ENCODE results near the gene NEURL3. TPM values are rescaled to one million over a fixed set of nuclear protein-coding genes. Genes with fewer than 3 reads are reported as not detected.

The NEURL3 gene
- total and polyA plus RNA-seq, 2 of the 4 experiments (the other 2 are of a cell fraction): not detected

DNA sequence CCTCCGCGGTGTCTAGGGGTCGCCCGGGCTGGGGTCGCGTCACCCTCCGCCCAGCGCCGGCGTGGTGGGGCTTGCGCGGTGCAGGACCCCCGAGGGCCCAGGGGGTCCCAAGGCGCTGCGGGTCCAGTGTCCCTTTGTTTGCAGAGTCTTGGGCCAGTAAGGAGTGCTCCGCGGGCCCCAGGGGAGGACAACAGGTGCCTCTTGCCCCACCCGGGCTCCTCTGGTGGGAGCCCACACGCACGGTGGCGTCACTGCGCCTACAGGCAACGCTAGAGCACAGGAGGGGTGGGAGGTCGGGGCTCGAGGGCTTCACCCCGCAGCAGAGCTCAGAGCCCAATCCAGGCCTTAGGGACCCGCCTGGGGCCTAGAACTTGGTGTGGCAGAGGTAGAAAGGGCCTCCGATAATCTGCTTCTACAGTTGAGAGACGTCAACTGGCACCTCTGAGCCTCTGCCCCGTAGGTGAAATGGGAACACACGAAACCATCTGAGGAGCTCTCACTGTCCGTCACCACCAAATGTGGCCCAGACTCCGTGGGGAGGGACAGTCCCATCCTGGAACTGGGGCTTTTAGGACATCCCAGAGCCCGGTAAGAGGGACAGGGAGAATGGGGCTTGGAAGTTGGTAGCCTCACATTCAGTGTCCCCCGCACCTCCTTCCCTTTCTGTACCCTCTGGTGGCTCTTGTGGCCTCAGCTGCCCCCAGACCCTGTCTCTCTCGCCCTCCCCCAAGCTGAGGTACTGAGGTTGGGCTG lies 32.8 kb upstream of the NEURL3 start:
- peak overlapping the region; percentile 57; the same call in 1 of the 2 replicates for H3K23ac ChIP-seq (ENCODE audit: low read depth, low read length)
- no peak overlapping the region for H2BK120ac ChIP-seq (ENCODE audit: low read depth, low read length)
- H3K9ac ChIP-seq (ENCODE audit: low read depth, low read length): peak overlapping the region; percentile 12; the same call in 1 of the 2 replicates
- peak overlapping the region; percentile 29; the same call in 1 of the 2 replicates for H3K4ac ChIP-seq (ENCODE audit: low read depth, low read length)
- H3K4me3 ChIP-seq (ENCODE audit: insufficient read depth, low read depth, low read length): peak overlapping the region; percentile 84
- H3K27me3 ChIP-seq (ENCODE audit: control insufficient read depth, insufficient read depth, low read length): no peaks in the 10 kb centered on the region
- H4K8ac ChIP-seq (ENCODE audit: low read depth in 2 of 2, low read length in 2 of 2): no peak overlapping the region
- ATAC-seq (ENCODE audit: low read depth) (no peak), DNase-seq (no peak)
- POLR2A ChIA-PET (ENCODE audit: unreplicated experiment): no interaction called here
- H2BK15ac ChIP-seq (ENCODE audit: low read depth, low read length): no peak overlapping the region
- CTCF ChIA-PET: no interaction called here
- H3K9me1 ChIP-seq (ENCODE audit: insufficient read depth, low read length): peaks cover 15% of the 10 kb centered on the region
- no peak overlapping the region for H3K27ac ChIP-seq (ENCODE audit: insufficient read depth, low read length)
- H4K5ac ChIP-seq (ENCODE audit: low read depth, low read length): no peak overlapping the region
- H3K14ac ChIP-seq (replicated peaks; ENCODE audit: low read depth, low read length): peak overlapping the region; percentile 49; the same call in 1 of the 2 replicates
- no peaks in the 10 kb centered on the region for H3K9me3 ChIP-seq (ENCODE audit: control insufficient read depth, insufficient read depth, low read length)
- 29% methylated on average over 14 of the region's 36 CpGs; no CpG with 5 or more reads in 1 of the 2 experiments for WGBS, 2 experiments (ENCODE audit: extremely low coverage in 2 of 2, insufficient read length in 1 of 2)
- H2BK20ac ChIP-seq (ENCODE audit: low read depth, low read length): no peak overlapping the region
- H2AK9ac ChIP-seq (replicated peaks; ENCODE audit: low read depth, low read length, poor library complexity): peak overlapping the region; percentile 67
- peak overlapping the region; percentile 72; the same call in 1 of the 2 replicates for H2AK5ac ChIP-seq (ENCODE audit: low read depth, low read length)
- intact Hi-C loops (cut with micrococcal nuclease) (no loop called here), dilution Hi-C loops (cut with HindIII; ENCODE audit: low sequenced_read_pairs, unreplicated experiment) (no loop called here), in situ Hi-C loops (cut with MboI; ENCODE audit: low sequenced_read_pairs) (no loop called here)
- peaks cover 36% of the 10 kb centered on the region for H3K4me1 ChIP-seq (ENCODE audit: control insufficient read depth, insufficient read depth, low read length)
- H3K56ac ChIP-seq (ENCODE audit: extremely low read depth, insufficient read depth, low read length): no peak overlapping the region
- H3K18ac ChIP-seq (ENCODE audit: low read depth, low read length): no peak overlapping the region; the same call in 1 of the 2 replicates
- peak overlapping the region; percentile 91 for H2AFZ ChIP-seq (replicated peaks; ENCODE audit: low read length, poor library complexity)
- peak overlapping the region; percentile 88 for H3K4me2 ChIP-seq (ENCODE audit: low read depth, low read length)
- H3K36me3 ChIP-seq (ENCODE audit: control insufficient read depth, insufficient read depth, low read length): 0 out of 2 replicates have a peak, but pooled peaks cover 2% of the 10 kb centered on the region
- H2BK5ac ChIP-seq (ENCODE audit: low read depth, low read length, poor library complexity, severe bottlenecking): no peak overlapping the region
- peaks cover 7 to 45% of the 10 kb centered on the region in 2 experiments for H3K79me1 ChIP-seq (ENCODE audit: low read depth in 1 of 2, low read length in 2 of 2)
- peaks cover 38% of the 10 kb centered on the region for H4K20me1 ChIP-seq (ENCODE audit: insufficient read depth, low read length)
- no TSS peak for BruUV-seq (replicated peaks)
- H4K91ac ChIP-seq (ENCODE audit: insufficient read depth, low read depth, low read length): no peak overlapping the region
- TF ChIP-seq SMC3 (IDR thresholded peaks at IDR 0.05; ENCODE audit: low read depth, low read length): no peak
- TF ChIP-seq, protein P1, sequence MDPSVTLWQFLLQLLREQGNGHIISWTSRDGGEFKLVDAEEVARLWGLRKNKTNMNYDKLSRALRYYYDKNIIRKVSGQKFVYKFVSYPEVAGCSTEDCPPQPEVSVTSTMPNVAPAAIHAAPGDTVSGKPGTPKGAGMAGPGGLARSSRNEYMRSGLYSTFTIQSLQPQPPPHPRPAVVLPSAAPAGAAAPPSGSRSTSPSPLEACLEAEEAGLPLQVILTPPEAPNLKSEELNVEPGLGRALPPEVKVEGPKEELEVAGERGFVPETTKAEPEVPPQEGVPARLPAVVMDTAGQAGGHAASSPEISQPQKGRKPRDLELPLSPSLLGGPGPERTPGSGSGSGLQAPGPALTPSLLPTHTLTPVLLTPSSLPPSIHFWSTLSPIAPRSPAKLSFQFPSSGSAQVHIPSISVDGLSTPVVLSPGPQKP (IDR thresholded peaks at IDR 0.05; ENCODE audit: borderline replicate concordance, low read depth, low read length): no peak
- TF ChIP-seq BHLHE40 (IDR thresholded peaks at IDR 0.05; ENCODE audit: low read depth, low read length): no peak
- TF ChIP-seq RCOR1 (IDR thresholded peaks at IDR 0.05; ENCODE audit: insufficient replicate concordance, low read length): no peak
- TF ChIP-seq CHD1 (IDR thresholded peaks at IDR 0.05; ENCODE audit: low read depth, low read length): no peak
- TF ChIP-seq RFX5 (IDR thresholded peaks at IDR 0.05; ENCODE audit: low read depth, low read length): no peak
- TF ChIP-seq, protein P2, sequence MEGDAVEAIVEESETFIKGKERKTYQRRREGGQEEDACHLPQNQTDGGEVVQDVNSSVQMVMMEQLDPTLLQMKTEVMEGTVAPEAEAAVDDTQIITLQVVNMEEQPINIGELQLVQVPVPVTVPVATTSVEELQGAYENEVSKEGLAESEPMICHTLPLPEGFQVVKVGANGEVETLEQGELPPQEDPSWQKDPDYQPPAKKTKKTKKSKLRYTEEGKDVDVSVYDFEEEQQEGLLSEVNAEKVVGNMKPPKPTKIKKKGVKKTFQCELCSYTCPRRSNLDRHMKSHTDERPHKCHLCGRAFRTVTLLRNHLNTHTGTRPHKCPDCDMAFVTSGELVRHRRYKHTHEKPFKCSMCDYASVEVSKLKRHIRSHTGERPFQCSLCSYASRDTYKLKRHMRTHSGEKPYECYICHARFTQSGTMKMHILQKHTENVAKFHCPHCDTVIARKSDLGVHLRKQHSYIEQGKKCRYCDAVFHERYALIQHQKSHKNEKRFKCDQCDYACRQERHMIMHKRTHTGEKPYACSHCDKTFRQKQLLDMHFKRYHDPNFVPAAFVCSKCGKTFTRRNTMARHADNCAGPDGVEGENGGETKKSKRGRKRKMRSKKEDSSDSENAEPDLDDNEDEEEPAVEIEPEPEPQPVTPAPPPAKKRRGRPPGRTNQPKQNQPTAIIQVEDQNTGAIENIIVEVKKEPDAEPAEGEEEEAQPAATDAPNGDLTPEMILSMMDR (conservative IDR thresholded peaks at IDR 0.05; ENCODE audit: low read depth, low read length): no peak
- no peak for TF ChIP-seq NFE2L2 (IDR thresholded peaks at IDR 0.05; ENCODE audit: low read depth, low read length)
- TF ChIP-seq POLR2A (IDR thresholded peaks at IDR 0.05; ENCODE audit: low read depth, low read length): no peak
- TF ChIP-seq FOS (IDR thresholded peaks at IDR 0.05; ENCODE audit: low read depth, low read length): no peak
- TF ChIP-seq, protein P3, sequence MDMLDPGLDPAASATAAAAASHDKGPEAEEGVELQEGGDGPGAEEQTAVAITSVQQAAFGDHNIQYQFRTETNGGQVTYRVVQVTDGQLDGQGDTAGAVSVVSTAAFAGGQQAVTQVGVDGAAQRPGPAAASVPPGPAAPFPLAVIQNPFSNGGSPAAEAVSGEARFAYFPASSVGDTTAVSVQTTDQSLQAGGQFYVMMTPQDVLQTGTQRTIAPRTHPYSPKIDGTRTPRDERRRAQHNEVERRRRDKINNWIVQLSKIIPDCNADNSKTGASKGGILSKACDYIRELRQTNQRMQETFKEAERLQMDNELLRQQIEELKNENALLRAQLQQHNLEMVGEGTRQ (IDR thresholded peaks at IDR 0.05; ENCODE audit: low read depth, low read length): no peak
- no peak for TF ChIP-seq MAZ (IDR thresholded peaks at IDR 0.05; ENCODE audit: borderline replicate concordance, low read depth, low read length)
- no peak for TF ChIP-seq CEBPB (IDR thresholded peaks at IDR 0.05; ENCODE audit: low read depth, low read length)
- no peak for TF ChIP-seq RAD21 (IDR thresholded peaks at IDR 0.05; ENCODE audit: low read length)
- TF ChIP-seq MXI1 (IDR thresholded peaks at IDR 0.05; ENCODE audit: borderline replicate concordance, low read depth, low read length): no peak
